Heart left ventricle (tissue), 16 donors: ENCODE measurements around the gene PRKG1. TPM values are rescaled to one million over a fixed set of nuclear protein-coding genes. Genes with fewer than 3 reads are reported as not detected.

Experiments
- ATAC-seq, 4 donors: fragments of 200-7000 bp; cut with Tn5 transposase; one replicate each; pipeline ENCODE4 v1.9.1; 2020 to 2022; ENCODE audit warnings: moderate library complexity in 4 of 4, mild to moderate bottlenecking in 3 of 4, moderate number of reproducible peaks in 1 of 4
- DNase-seq, 5 donors: peaks; one replicate each; pipeline ENCODE4 v3.0.0-alpha.2; 2020
- H3K27ac ChIP-seq, 12 donors: fragments of 200-600 bp; sonication (generic) in 4 of 12; one replicate each; pipeline versions ENCODE4 v1.5.0 to v1.8.0; 2016 to 2022; ENCODE audit warnings: mild to moderate bottlenecking in 2 of 12
- H3K27me3 ChIP-seq, 9 donors: fragments of 200-600 bp; sonication (generic) in 2 of 9; one replicate each; pipeline versions ENCODE4 v1.5.1 to v1.8.0; 2016 to 2022; ENCODE audit warnings: mild to moderate bottlenecking in 3 of 9
- H3K36me3 ChIP-seq, 9 donors: fragments of 200-600 bp; sonication (generic) in 2 of 9; one replicate each; pipeline versions ENCODE4 v1.5.0 to v1.8.0; 2018 to 2022; ENCODE audit warnings: mild to moderate bottlenecking in 2 of 9
- H3K4me1 ChIP-seq, 12 donors: fragments of 200-600 bp; sonication (generic) in 4 of 12; one replicate each; pipeline versions ENCODE4 v1.5.0 to v1.8.0; 2016 to 2022; ENCODE audit warnings: mild to moderate bottlenecking in 3 of 12
- H3K4me3 ChIP-seq, 12 donors: fragments of 200-600 bp; sonication (generic) in 4 of 12; one replicate each; pipeline versions ENCODE4 v1.5.0 to v1.8.0; 2017 to 2022; ENCODE audit warnings: mild to moderate bottlenecking in 9 of 12, moderate library complexity in 4 of 12
- H3K9me3 ChIP-seq, 12 donors: fragments of 200-600 bp; sonication (generic) in 4 of 12; one replicate each; pipeline versions ENCODE4 v1.5.0 to v1.8.0; 2016 to 2022; ENCODE audit warnings: mild to moderate bottlenecking in 1 of 12
- POLR2A ChIP-seq, 2 donors: fragments of 450-650 bp; IDR thresholded peaks; one replicate each; pipeline ENCODE4 v1.6.1; 2017; ENCODE audit warnings: antibody characterized with exemption in 2 of 2, mild to moderate bottlenecking in 2 of 2, moderate library complexity in 2 of 2
- WGBS, 4 donors: extraction: QIAGEN DNeasy Blood & Tissue Kit in 2 of 4; methylation state at CpG; one replicate each; pipeline versions ENCODE4 v1.1.5 to v1.1.7; 2013 to 2018; 5-methylcytosine and 5-hydroxymethylcytosine counted together
- intact Hi-C, 10 donors: fragments of 100-400 bp; cut with DNase I; formaldehyde crosslinking; loops; one replicate each; pipeline versions ENCODE4 v1.11.1 to v1.14.2; 2022
- polyA plus RNA-seq, 2 donors: library from polyadenylated mRNA; stranded (reverse); fragments of 200-250 nt; gene quantifications; one replicate each; pipeline ENCODE4 v1.2.3, GENCODE V29; 2013
- total RNA-seq, 9 donors: library from RNA; depleted of rRNA in 2 of 9; stranded (reverse); fragments of >200 nt in 2 of 9; fragmentation: NEBNext Ultra II Directional in 3 of 9; extraction: Animal tissue kit (Norgen Biotek cat#: 25700) in 3 of 9; gene quantifications; one replicate each; pipeline versions ENCODE4 v1.1.0 to v1.2.4, GENCODE V29; 2016 to 2023
- TF ChIP-seq, protein P1 (sequence below), 12 donors: fragments of 200-600 bp; sonication (generic) in 4 of 12; IDR thresholded peaks; one replicate each; pipeline versions ENCODE4 v1.5.0 to v1.8.0; 2018 to 2022; ENCODE audit warnings: antibody characterized with exemption in 12 of 12, mild to moderate bottlenecking in 5 of 12
- donor health status: ischemic (EF 13 %, LVEDD 7.1; RV severe dilation, severe dysfunction).
- donor health status: healthy with polysubstance abuse.
- donor health status: DM: no; HTN: yes; CAD: no.
- donor health status: DM: no; HTN: no; CAD: no.
- donor health status: ischemic (EF 25% LVEDD 6.9; RV normal size, moderate dysfunction).
- donor health status: ischemic (EF 25% LVEDD 5.7; RV mildly dilated, moderate dysfunction).
- donor health status: healthy.
- donor health status: DM: yes; HTN: yes; CAD: no.
- donor health status: ischemic (EF 35%, LVEDD 5.7; RV mildly dilated, moderate dysfunction).
- donor health status: nonischemic (EF 11% LVEDD 7.7; RV severe dilation, severe dysfunction).
- donor health status: DM: yes; HTN: yes; CAD: no.
- donor health status: PGD.
- donor health status: ischemic (EF 29% LVEDD 5.4; RV normal size, mild dysfunction).
- donor health status: nonischemic (EF 23%, LVEDD 6.1; RV moderate dilation, normal function).

PRKG1 gene
- total and polyA plus RNA-seq, 11 donors = 5.5 to 37.3 (median 29.3) TPM

DNA sequence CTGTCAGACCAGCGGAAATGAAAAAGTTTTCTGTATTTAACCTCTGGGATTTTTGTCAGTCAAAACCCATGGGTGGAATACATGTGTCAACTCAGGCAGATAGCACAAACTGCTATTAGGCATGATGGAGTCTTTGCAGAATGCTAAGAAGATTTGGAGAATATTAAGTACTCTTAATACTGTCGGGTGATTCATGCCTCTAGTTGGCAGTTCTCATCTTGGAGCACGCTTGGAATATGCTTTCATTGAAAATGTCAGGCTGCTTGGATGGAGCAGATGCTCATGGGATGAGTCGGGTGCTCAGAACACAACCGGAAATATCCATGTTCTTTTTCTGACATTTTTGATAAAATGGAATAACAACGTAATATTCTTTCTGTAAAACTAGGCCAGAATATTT lies 27.6 kb upstream of the PRKG1 start:
- 71 to 79% (median 73%) methylated on average over 6 of the region's 6 CpGs for WGBS, 4 donors
- H3K36me3 ChIP-seq = no peaks in the 10 kb centered on the region
- peak overlapping the region in 1 of 12 donors; percentile 15 for H3K4me3 ChIP-seq
- H3K27ac ChIP-seq = peak overlapping the region in 1 of 12 donors; percentile 33
- no peaks in the 10 kb centered on the region for H3K9me3 ChIP-seq
- no peak for TF ChIP-seq POLR2A (IDR thresholded peaks at IDR 0.05)
- TF ChIP-seq, protein P1, sequence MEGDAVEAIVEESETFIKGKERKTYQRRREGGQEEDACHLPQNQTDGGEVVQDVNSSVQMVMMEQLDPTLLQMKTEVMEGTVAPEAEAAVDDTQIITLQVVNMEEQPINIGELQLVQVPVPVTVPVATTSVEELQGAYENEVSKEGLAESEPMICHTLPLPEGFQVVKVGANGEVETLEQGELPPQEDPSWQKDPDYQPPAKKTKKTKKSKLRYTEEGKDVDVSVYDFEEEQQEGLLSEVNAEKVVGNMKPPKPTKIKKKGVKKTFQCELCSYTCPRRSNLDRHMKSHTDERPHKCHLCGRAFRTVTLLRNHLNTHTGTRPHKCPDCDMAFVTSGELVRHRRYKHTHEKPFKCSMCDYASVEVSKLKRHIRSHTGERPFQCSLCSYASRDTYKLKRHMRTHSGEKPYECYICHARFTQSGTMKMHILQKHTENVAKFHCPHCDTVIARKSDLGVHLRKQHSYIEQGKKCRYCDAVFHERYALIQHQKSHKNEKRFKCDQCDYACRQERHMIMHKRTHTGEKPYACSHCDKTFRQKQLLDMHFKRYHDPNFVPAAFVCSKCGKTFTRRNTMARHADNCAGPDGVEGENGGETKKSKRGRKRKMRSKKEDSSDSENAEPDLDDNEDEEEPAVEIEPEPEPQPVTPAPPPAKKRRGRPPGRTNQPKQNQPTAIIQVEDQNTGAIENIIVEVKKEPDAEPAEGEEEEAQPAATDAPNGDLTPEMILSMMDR (IDR thresholded peaks at IDR 0.05) = no peak
- no peaks in the 10 kb centered on the region for H3K27me3 ChIP-seq
- peaks cover 0 to 44% (median 7%) of the 10 kb centered on the region in 12 donors for H3K4me1 ChIP-seq
- DNase-seq (no peak), ATAC-seq (peak in 3 of 4 donors; percentile 18 to 56 (median 52))
- intact Hi-C loops = loop anchor here in 8 of 10 donors (5.0 to 10.0 kb wide), 5 partner anchors 34 to 262 kb away; no protein-coding TSS in a partner anchor

DNA sequence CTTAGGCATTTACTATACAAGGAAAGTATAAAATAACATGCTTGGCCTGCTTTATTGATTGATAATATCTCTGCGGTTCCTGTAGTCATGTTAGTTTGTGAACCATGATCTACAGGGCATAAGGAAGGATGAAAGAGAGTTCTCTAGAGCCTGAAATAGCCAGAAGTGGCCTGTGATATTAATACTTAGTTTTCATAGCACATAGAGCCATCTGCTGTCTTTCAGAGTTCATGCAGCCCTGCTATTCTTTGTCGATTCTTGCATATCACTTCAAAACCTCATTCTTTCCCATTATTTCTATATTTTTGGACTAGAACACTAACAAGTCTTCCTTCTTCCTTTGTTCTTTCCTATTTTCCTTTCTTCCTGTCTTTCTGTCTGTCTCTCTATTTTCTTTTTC lies 26.4 kb upstream of the PRKG1 start:
- Histone ChIP-seq H3K36me3 (no peaks in the 10 kb centered on the region), H3K4me3 (no peak overlapping the region), H3K4me1 (peaks cover 0 to 50% (median 8%) of the 10 kb centered on the region in 12 donors), H3K27me3 (no peaks in the 10 kb centered on the region), H3K9me3 (no peaks in the 10 kb centered on the region), H3K27ac (peak overlapping the region in 2 of 12 donors; percentile 15 to 31)
- peak; percentile 44 to 81 (median 78) for ATAC-seq
- WGBS, 4 donors = 55 to 71% (median 60%) methylated on average over 2 of the region's 2 CpGs
- TF ChIP-seq POLR2A (IDR thresholded peaks at IDR 0.05) = no peak
- TF ChIP-seq, protein P1 (IDR thresholded peaks at IDR 0.05) = peak in 9 of 12 donors; percentile 24 to 62 (median 48)
- no peak for DNase-seq
- intact Hi-C loops = loop anchor here in 8 of 10 donors (5.0 to 10.0 kb wide), 5 partner anchors 36 to 263 kb away; no protein-coding TSS in a partner anchor

DNA sequence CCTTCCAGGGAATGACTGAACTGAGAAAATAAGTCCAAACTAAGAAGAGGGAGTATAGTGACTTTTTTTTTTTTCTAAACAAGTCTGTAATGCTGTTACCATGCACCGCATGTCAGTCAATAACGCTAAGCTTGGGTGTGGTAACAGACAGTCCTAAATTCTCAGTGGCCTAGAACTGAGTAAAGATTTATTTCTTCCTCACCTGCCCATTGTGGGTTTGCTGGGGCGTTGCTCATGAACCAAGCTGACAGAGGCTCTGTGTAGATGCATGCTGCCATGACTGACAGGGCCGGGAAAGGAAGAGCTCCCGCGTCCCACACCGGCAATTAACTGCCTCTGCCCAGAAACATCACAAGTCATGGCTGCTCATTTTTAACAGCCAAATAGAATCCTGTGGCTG lies 25.5 kb upstream of the PRKG1 start:
- no peak for DNase-seq
- no peaks in the 10 kb centered on the region for H3K27me3 ChIP-seq
- H3K9me3 ChIP-seq = no peaks in the 10 kb centered on the region
- no peak for ATAC-seq
- WGBS, 4 donors = 80 to 89% (median 82%) methylated on average over 7 of the region's 7 CpGs
- H3K4me3 ChIP-seq = no peak overlapping the region
- H3K36me3 ChIP-seq = no peaks in the 10 kb centered on the region
- H3K4me1 ChIP-seq = peaks cover 0 to 51% (median 8%) of the 10 kb centered on the region in 12 donors
- intact Hi-C loops = loop anchor here in 8 of 10 donors (5.0 to 10.0 kb wide), 5 partner anchors 36 to 264 kb away; no protein-coding TSS in a partner anchor
- no peak overlapping the region for H3K27ac ChIP-seq
- no peak for TF ChIP-seq POLR2A (IDR thresholded peaks at IDR 0.05)
- TF ChIP-seq, protein P1 (IDR thresholded peaks at IDR 0.05) = no peak

DNA sequence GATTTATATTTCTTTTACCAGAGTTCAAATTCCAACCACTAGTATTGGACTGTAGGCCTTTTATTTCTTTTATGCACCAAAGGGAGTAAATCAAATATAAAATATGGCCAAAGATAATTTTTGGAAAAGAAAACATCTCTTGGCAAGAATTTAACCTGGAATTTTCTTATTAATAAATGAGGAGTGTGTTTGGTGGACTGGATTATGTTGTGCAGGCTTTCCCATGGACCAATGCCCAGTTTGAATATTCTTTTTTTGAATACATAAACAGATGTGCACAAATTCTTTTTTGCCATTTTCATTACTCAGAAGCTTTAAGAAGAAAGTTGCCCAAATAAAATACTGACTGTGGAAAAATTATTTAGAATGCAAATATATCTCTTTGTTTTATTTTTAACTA lies 22.1 kb upstream of the PRKG1 start:
- intact Hi-C loops = loop anchor here in 1 of 10 donors (5.0 to 10.0 kb wide), 2 partner anchors 40 to 1163 kb away; no protein-coding TSS in a partner anchor
- Histone ChIP-seq H3K27ac (peak overlapping the region in 1 of 12 donors; percentile 38), H3K36me3 (no peaks in the 10 kb centered on the region), H3K4me3 (no peak overlapping the region), H3K9me3 (peaks cover 0 to under 1% (median 0%) of the 10 kb centered on the region in 12 donors), H3K27me3 (no peaks in the 10 kb centered on the region), H3K4me1 (peaks cover 0 to 46% (median 7%) of the 10 kb centered on the region in 12 donors)
- DNase-seq (no peak), ATAC-seq (no peak)
- no peak for TF ChIP-seq POLR2A (IDR thresholded peaks at IDR 0.05)
- TF ChIP-seq, protein P1 (IDR thresholded peaks at IDR 0.05) = no peak
